Neural progenitor cell (in vitro differentiated cells): ENCODE results near the gene CALN1. TPM values are rescaled to one million over a fixed set of nuclear protein-coding genes. Genes with fewer than 3 reads are reported as not detected.

Experiments
- DNase-seq: peaks from one replicate; pipeline ENCODE4 v3.0.0-alpha.2; 2016; ENCODE audit warnings: low spot score
- H2AFZ ChIP-seq: fragments of 200-600 bp; sonication (generic); replicated peaks from 2 replicates; pipeline ENCODE4 v1.6.1; 2016; ENCODE audit warnings: antibody characterized with exemption
- H3F3A ChIP-seq: fragments of 200-600 bp; sonication (generic); 2 replicates; pipeline ENCODE4 v1.6.1; 2016; ENCODE audit warnings: antibody characterized with exemption, low read depth
- H3K27ac ChIP-seq: fragments of 200-600 bp; sonication (generic); 2 replicates; pipeline ENCODE4 v1.5.1; 2016; ENCODE audit warnings: mild to moderate bottlenecking
- H3K27me3 ChIP-seq: fragments of 200-600 bp; sonication (generic); 2 replicates; pipeline ENCODE4 v1.6.1; 2016; ENCODE audit warnings: mild to moderate bottlenecking, moderate library complexity
- H3K36me3 ChIP-seq: fragments of 200-600 bp; sonication (generic); 2 replicates; pipeline ENCODE4 v1.5.1; 2016
- H3K4me1 ChIP-seq: fragments of 200-600 bp; sonication (generic); 2 replicates; pipeline ENCODE4 v1.6.1; 2016; ENCODE audit warnings: mixed run types
- H3K4me2 ChIP-seq: fragments of 200-600 bp; sonication (generic); 2 replicates; pipeline ENCODE4 v1.6.1; 2016
- H3K4me3 ChIP-seq: fragments of 200-600 bp; sonication (generic); 2 replicates; pipeline ENCODE4 v1.5.1; 2016
- H3K79me2 ChIP-seq: fragments of 200-600 bp; sonication (generic); 2 replicates; pipeline ENCODE4 v1.6.1; 2016; ENCODE audit warnings: low read depth
- H3K9ac ChIP-seq: fragments of 200-600 bp; sonication (generic); 2 replicates; pipeline ENCODE4 v1.6.1; 2016
- H3K9me3 ChIP-seq: fragments of 200-600 bp; sonication (generic); 2 replicates; pipeline ENCODE4 v1.5.1; 2016; ENCODE audit warnings: low read depth
- H4K20me1 ChIP-seq: fragments of 200-600 bp; sonication (generic); 2 replicates; pipeline ENCODE4 v1.6.1; 2016; ENCODE audit warnings: low read depth
- H3K27ac Mint-ChIP-seq: 3 replicates; pipeline ENCODE4 v1.8.0; 2021; ENCODE audit warnings: mixed read lengths
- H3K27me3 Mint-ChIP-seq: 2 replicates; pipeline ENCODE4 v1.8.0; 2022; ENCODE audit warnings: low read depth, mild to moderate bottlenecking, inconsistent platforms, moderate library complexity, mixed read lengths; ENCODE audit not compliant: insufficient read depth
- H3K36me3 Mint-ChIP-seq: 3 replicates; pipeline ENCODE4 v1.8.0; 2021; ENCODE audit warnings: mixed read lengths
- H3K4me1 Mint-ChIP-seq: 3 replicates; pipeline ENCODE4 v1.8.0; 2021; ENCODE audit warnings: mixed read lengths
- H3K4me3 Mint-ChIP-seq: 3 replicates; pipeline ENCODE4 v1.8.0; 2021; ENCODE audit warnings: mild to moderate bottlenecking, moderate library complexity, mixed read lengths
- H3K9me3 Mint-ChIP-seq: 3 replicates; pipeline ENCODE4 v1.8.0; 2020; ENCODE audit warnings: mixed read lengths
- EZH2 ChIP-seq: fragments of 200-600 bp; sonication (generic); IDR thresholded peaks from 2 replicates; pipeline ENCODE4 v1.6.1; 2017; ENCODE audit warnings: antibody characterized with exemption, mild to moderate bottlenecking, moderate library complexity
- EZH2phosphoT487 ChIP-seq: fragments of 200-600 bp; sonication (generic); IDR thresholded peaks from 2 replicates; pipeline ENCODE4 v1.6.1; 2017; ENCODE audit warnings: antibody characterized with exemption
- total RNA-seq: library from RNA; depleted of rRNA; stranded (reverse); fragments of >200 nt; gene quantifications from 2 replicates; pipeline ENCODE4 v1.2.3, GENCODE V29; 2015; ENCODE audit warnings: low replicate concordance
- TF ChIP-seq, protein P1 (sequence below): fragments of 200-600 bp; sonication (generic); IDR thresholded peaks from 2 replicates; pipeline ENCODE4 v1.5.1; 2017; ENCODE audit warnings: antibody characterized with exemption, mild to moderate bottlenecking

The CALN1 gene
- total RNA-seq, 1 donor from 2014 or later, result 3.1 TPM

DNA sequence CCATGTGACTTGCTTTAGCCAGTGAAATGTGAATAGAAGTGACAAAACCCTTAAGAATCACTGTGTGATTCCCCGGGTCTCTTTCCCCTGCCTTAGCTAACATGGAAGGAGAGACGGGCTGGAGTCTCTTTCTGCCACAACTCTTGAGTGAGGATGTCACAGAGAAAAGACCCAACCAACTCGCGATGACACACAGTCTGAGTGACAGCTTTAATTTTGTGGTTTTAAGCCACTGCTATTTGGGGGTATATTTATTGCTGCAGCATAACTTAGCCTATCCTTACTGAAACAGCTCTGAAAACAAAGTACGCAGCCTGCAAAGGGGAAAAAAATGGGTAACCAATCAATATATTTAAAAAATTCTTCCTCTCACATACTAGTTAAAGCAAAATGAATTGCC, 319.4 kb downstream of the CALN1 start:
- no peaks in the 10 kb centered on the region for H3F3A ChIP-seq
- peaks cover 7% of the 10 kb centered on the region for H3K4me1 ChIP-seq
- H3K36me3 Mint-ChIP-seq, result no peaks in the 10 kb centered on the region
- H3K4me1 Mint-ChIP-seq, result peaks cover 6% of the 10 kb centered on the region
- no peak overlapping the region for H2AFZ ChIP-seq
- no peaks in the 10 kb centered on the region for H3K36me3 ChIP-seq
- no peak overlapping the region for H3K27ac ChIP-seq
- H3K27ac Mint-ChIP-seq, result no peak overlapping the region
- no peak overlapping the region for H3K4me3 ChIP-seq
- H3K9me3 ChIP-seq, result no peaks in the 10 kb centered on the region
- DNase-seq, result no peak
- peaks cover 3% of the 10 kb centered on the region for H3K27me3 Mint-ChIP-seq
- no peaks in the 10 kb centered on the region for H3K27me3 ChIP-seq
- H3K4me2 ChIP-seq, result no peak overlapping the region
- H3K9me3 Mint-ChIP-seq, result peaks cover 2% of the 10 kb centered on the region
- H4K20me1 ChIP-seq, result no peaks in the 10 kb centered on the region
- TF ChIP-seq EZH2phosphoT487 (no peak), EZH2 (no peak)
- TF ChIP-seq, protein P1, sequence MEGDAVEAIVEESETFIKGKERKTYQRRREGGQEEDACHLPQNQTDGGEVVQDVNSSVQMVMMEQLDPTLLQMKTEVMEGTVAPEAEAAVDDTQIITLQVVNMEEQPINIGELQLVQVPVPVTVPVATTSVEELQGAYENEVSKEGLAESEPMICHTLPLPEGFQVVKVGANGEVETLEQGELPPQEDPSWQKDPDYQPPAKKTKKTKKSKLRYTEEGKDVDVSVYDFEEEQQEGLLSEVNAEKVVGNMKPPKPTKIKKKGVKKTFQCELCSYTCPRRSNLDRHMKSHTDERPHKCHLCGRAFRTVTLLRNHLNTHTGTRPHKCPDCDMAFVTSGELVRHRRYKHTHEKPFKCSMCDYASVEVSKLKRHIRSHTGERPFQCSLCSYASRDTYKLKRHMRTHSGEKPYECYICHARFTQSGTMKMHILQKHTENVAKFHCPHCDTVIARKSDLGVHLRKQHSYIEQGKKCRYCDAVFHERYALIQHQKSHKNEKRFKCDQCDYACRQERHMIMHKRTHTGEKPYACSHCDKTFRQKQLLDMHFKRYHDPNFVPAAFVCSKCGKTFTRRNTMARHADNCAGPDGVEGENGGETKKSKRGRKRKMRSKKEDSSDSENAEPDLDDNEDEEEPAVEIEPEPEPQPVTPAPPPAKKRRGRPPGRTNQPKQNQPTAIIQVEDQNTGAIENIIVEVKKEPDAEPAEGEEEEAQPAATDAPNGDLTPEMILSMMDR, result no peak
- no peak overlapping the region for H3K9ac ChIP-seq
- no peaks in the 10 kb centered on the region for H3K79me2 ChIP-seq
- H3K4me3 Mint-ChIP-seq, result no peak overlapping the region

DNA sequence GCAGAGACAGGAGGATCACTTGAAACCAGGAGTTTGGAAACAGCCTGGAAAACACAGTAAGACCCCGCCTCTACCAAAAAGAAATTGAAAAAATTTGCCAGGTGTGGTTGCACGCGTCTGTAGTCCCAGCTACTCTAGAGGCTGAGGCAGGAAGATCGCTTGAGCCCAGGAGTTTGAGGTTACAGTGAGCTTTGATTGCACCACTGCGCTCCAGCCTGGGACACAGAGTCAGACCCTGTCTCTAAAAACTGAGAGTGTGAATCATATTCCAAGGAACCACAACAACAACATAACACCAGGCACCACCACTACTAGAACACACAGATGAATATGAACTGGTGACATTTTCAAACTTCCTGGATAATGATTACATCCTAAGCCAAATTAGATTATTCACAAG, 324.2 kb downstream of the CALN1 start:
- Histone ChIP-seq H3K9ac (no peak overlapping the region), H3F3A (no peaks in the 10 kb centered on the region), H3K27ac (no peak overlapping the region), H3K4me1 (no peaks in the 10 kb centered on the region), H3K4me2 (no peak overlapping the region), H3K9me3 (no peaks in the 10 kb centered on the region), H3K79me2 (no peaks in the 10 kb centered on the region), H4K20me1 (no peaks in the 10 kb centered on the region), H3K27me3 (no peaks in the 10 kb centered on the region), H2AFZ (no peak overlapping the region), H3K4me3 (no peak overlapping the region), H3K36me3 (no peaks in the 10 kb centered on the region)
- H3K36me3 Mint-ChIP-seq, result no peaks in the 10 kb centered on the region
- H3K27me3 Mint-ChIP-seq, result peaks cover 1% of the 10 kb centered on the region
- no peak for DNase-seq
- H3K27ac Mint-ChIP-seq, result no peak overlapping the region
- no peaks in the 10 kb centered on the region for H3K4me1 Mint-ChIP-seq
- H3K9me3 Mint-ChIP-seq, result peaks cover 2% of the 10 kb centered on the region
- no peak overlapping the region for H3K4me3 Mint-ChIP-seq
- TF ChIP-seq, protein P1, result no peak
- TF ChIP-seq EZH2, result no peak
- TF ChIP-seq EZH2phosphoT487, result no peak

DNA sequence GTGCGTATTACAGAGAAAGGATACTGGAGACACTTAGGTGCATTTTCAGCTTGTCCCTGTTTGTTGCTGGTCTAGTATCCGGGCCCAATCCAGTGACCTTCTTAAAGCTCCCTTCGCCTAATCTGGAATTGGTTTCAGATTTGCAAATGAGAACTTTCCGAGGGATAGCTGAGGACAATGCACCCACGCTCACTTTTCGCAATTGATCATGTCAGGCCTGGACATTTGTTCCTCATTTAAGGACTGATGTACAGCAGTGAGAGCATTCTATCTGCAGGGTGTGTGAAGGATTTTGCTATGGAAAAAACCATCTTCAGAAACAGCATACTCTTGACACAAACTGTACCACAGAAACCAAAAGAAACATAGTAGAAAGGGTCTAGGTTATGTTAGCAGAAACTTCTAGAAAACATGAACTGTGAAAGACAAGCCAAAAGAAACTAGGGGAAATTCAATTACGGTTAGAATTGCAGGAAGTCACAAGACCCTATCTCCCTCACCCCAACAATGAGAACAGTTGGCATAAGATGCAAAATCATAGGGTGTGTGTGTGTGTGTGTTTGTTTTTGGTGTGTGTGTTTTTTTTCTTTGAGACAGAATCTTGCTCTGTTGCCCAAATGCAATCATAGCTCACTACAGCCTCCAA, 331.1 kb downstream of the CALN1 start:
- Mint-ChIP-seq H3K27me3 (peaks cover 3% of the 10 kb centered on the region), H3K9me3 (no peaks in the 10 kb centered on the region), H3K4me1 (no peaks in the 10 kb centered on the region), H3K4me3 (no peak overlapping the region), H3K36me3 (no peaks in the 10 kb centered on the region), H3K27ac (no peak overlapping the region)
- Histone ChIP-seq H3K27ac (no peak overlapping the region), H3K4me2 (no peak overlapping the region), H3K4me3 (no peak overlapping the region), H3K36me3 (no peaks in the 10 kb centered on the region), H3K4me1 (no peaks in the 10 kb centered on the region), H3K27me3 (no peaks in the 10 kb centered on the region), H2AFZ (no peak overlapping the region), H3F3A (no peaks in the 10 kb centered on the region), H3K9me3 (no peaks in the 10 kb centered on the region), H3K9ac (no peak overlapping the region), H3K79me2 (no peaks in the 10 kb centered on the region), H4K20me1 (no peaks in the 10 kb centered on the region)
- no peak for DNase-seq
- TF ChIP-seq, protein P1, result no peak
- TF ChIP-seq EZH2phosphoT487 (no peak), EZH2 (no peak)
